Loucy (cell line): ENCODE measurements around the gene KATNB1.
A peak's percentile ranks its signal among the peaks of the same experiment; 100 is the strongest.

Experiments used
- H2AFZ ChIP-seq: fragments of 200-600 bp; sonication (generic); 2 replicates; pipeline ENCODE4 v1.6.0; 2016; ENCODE audit warnings: antibody characterized with exemption, mild to moderate bottlenecking, low read length, moderate library complexity
- H3F3A ChIP-seq: fragments of 200-600 bp; 2 replicates; pipeline ENCODE4 v1.6.0; 2016; ENCODE audit warnings: antibody characterized with exemption, low read depth, mild to moderate bottlenecking
- H3K27me3 ChIP-seq: fragments of 200-600 bp; sonication (generic); 2 replicates; pipeline ENCODE4 v1.6.1; 2014; ENCODE audit warnings: low read length, mild to moderate bottlenecking; ENCODE audit not compliant: insufficient read depth, poor library complexity, severe bottlenecking
- H3K36me3 ChIP-seq: fragments of 200-600 bp; sonication (generic); 2 replicates; pipeline ENCODE4 v1.6.1; 2016; ENCODE audit warnings: low read length; ENCODE audit not compliant: insufficient read depth
- H3K4me1 ChIP-seq: fragments of 200-600 bp; sonication (generic); 2 replicates; pipeline ENCODE4 v1.5.1; 2014; ENCODE audit warnings: low read length, mild to moderate bottlenecking; ENCODE audit not compliant: insufficient read depth, poor library complexity, severe bottlenecking
- H3K4me2 ChIP-seq: fragments of 200-600 bp; sonication (generic); 2 replicates; pipeline ENCODE4 v1.6.0; 2014; ENCODE audit warnings: antibody characterized with exemption, low read length, low read depth, mild to moderate bottlenecking; ENCODE audit not compliant: poor library complexity, severe bottlenecking
- H3K4me3 ChIP-seq: fragments of 200-600 bp; sonication (generic); 2 replicates; pipeline ENCODE4 v1.5.1; 2014; ENCODE audit warnings: low read length, mild to moderate bottlenecking, mixed read lengths; ENCODE audit not compliant: poor library complexity, severe bottlenecking
- H3K79me2 ChIP-seq: fragments of 200-600 bp; sonication (generic); 2 replicates; pipeline ENCODE4 v1.6.1; 2014; ENCODE audit warnings: low read length; ENCODE audit not compliant: insufficient read depth
- H3K9ac ChIP-seq: fragments of 200-600 bp; sonication (generic); 2 replicates; pipeline ENCODE4 v1.6.0; 2014; ENCODE audit warnings: mild to moderate bottlenecking, low read depth, low read length, moderate library complexity; ENCODE audit not compliant: poor library complexity, severe bottlenecking
- H3K9me2 ChIP-seq: fragments of 200-600 bp; sonication (generic); replicated peaks from 2 replicates; pipeline ENCODE4 v1.6.1; 2016; ENCODE audit warnings: low read depth, low read length, mixed read lengths
- H3K9me3 ChIP-seq: fragments of 200-600 bp; sonication (generic); 2 replicates; pipeline ENCODE4 v1.6.1; 2014; ENCODE audit warnings: mild to moderate bottlenecking, antibody characterized with exemption, low read length, low read depth; ENCODE audit not compliant: insufficient read depth
- H4K20me1 ChIP-seq: fragments of 200-600 bp; sonication (generic); 2 replicates; pipeline ENCODE4 v1.6.0; 2014; ENCODE audit warnings: antibody characterized with exemption, low read length, mild to moderate bottlenecking; ENCODE audit not compliant: insufficient read depth, poor library complexity, severe bottlenecking
- EZH2phosphoT487 ChIP-seq: fragments of 200-600 bp; IDR thresholded peaks from 2 replicates; pipeline ENCODE4 v1.6.1; 2018; ENCODE audit warnings: antibody characterized with exemption, mild to moderate bottlenecking, moderate library complexity, borderline replicate concordance
- TF ChIP-seq, protein P1 (sequence below): fragments of 200-600 bp; sonication (generic); conservative IDR thresholded peaks from 2 replicates; pipeline ENCODE4 v1.5.1; 2014; ENCODE audit warnings: mild to moderate bottlenecking, antibody characterized with exemption, low read length

KATNB1 gene

DNA sequence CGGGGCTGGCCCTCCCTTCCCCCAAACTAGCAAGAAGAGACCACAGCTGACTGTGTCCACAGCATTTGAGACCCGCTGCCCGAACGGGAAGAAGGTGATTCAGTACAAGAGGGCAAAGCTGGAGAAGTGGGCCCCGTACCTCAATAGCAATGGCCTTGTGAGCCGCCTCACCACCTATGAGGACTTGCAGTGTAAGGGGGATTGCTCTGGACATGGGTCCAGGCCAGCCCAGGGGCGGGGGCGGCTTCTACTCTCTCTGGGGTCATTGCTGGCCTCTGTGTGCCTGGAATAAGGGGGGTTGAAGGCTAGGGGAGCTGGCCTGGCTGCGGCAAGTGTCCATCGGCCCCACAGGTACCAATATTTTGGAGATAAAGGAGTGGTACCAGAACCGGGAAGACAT, 12.9 kb upstream of the KATNB1 start:
- H3K4me2 ChIP-seq = no peak overlapping the region
- H3K36me3 ChIP-seq = no peaks in the 10 kb centered on the region
- H3K9me2 ChIP-seq = no peaks in the 10 kb centered on the region
- H3F3A ChIP-seq = no peaks in the 10 kb centered on the region
- TF ChIP-seq, protein P1, sequence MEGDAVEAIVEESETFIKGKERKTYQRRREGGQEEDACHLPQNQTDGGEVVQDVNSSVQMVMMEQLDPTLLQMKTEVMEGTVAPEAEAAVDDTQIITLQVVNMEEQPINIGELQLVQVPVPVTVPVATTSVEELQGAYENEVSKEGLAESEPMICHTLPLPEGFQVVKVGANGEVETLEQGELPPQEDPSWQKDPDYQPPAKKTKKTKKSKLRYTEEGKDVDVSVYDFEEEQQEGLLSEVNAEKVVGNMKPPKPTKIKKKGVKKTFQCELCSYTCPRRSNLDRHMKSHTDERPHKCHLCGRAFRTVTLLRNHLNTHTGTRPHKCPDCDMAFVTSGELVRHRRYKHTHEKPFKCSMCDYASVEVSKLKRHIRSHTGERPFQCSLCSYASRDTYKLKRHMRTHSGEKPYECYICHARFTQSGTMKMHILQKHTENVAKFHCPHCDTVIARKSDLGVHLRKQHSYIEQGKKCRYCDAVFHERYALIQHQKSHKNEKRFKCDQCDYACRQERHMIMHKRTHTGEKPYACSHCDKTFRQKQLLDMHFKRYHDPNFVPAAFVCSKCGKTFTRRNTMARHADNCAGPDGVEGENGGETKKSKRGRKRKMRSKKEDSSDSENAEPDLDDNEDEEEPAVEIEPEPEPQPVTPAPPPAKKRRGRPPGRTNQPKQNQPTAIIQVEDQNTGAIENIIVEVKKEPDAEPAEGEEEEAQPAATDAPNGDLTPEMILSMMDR = no peak
- no peak for TF ChIP-seq EZH2phosphoT487
- H3K79me2 ChIP-seq = no peaks in the 10 kb centered on the region
- no peaks in the 10 kb centered on the region for H3K9me3 ChIP-seq
- no peaks in the 10 kb centered on the region for H3K27me3 ChIP-seq
- no peak overlapping the region for H2AFZ ChIP-seq
- peaks cover 2% of the 10 kb centered on the region for H3K4me1 ChIP-seq
- no peaks in the 10 kb centered on the region for H4K20me1 ChIP-seq
- H3K9ac ChIP-seq = no peak overlapping the region
- no peak overlapping the region for H3K4me3 ChIP-seq

- H3K79me2 ChIP-seq = no peaks in the 10 kb centered on the region
- no peak overlapping the region for H3K4me2 ChIP-seq
- H3K4me1 ChIP-seq = peaks cover 2% of the 10 kb centered on the region
- H3K9me3 ChIP-seq = no peaks in the 10 kb centered on the region
- H3K9me2 ChIP-seq = no peaks in the 10 kb centered on the region
- no peaks in the 10 kb centered on the region for H3F3A ChIP-seq
- no peaks in the 10 kb centered on the region for H4K20me1 ChIP-seq
- no peak overlapping the region for H3K4me3 ChIP-seq
- no peaks in the 10 kb centered on the region for H3K36me3 ChIP-seq
- TF ChIP-seq, protein P1 = peak; percentile 26; the same call in 1 of the 2 replicates
- TF ChIP-seq EZH2phosphoT487 = no peak
- H3K27me3 ChIP-seq = no peaks in the 10 kb centered on the region
- H2AFZ ChIP-seq = no peak overlapping the region
- H3K9ac ChIP-seq = no peak overlapping the region
Observed at GRCh38 chr16:57723170-57723569, 12.4 kb upstream of the KATNB1 start.

DNA sequence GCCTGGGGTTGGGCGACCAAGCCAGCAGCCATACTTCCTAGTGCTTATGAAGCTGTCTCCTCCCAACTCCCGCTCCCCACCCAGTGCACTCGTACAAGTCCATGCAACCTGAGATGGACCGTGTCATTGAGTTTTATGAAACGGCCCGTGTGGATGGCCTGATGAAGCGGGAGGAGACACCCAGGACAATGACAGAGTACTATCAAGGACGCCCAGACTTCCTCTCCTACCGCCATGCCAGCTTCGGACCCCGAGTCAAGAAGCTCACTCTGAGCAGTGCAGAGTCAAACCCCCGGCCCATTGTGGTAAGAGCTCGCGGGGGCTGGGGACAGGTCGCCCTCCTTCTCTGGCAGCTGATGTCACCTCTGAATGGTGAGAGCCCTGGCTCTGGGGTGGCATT, 11.0 kb upstream of the KATNB1 start:
- Histone ChIP-seq H3K4me1 (peaks cover 2% of the 10 kb centered on the region), H3K4me3 (no peak overlapping the region), H3K9me2 (no peaks in the 10 kb centered on the region), H2AFZ (no peak overlapping the region), H3K9me3 (no peaks in the 10 kb centered on the region), H3K4me2 (no peak overlapping the region), H3K27me3 (no peaks in the 10 kb centered on the region), H4K20me1 (no peaks in the 10 kb centered on the region), H3K9ac (no peak overlapping the region), H3F3A (no peaks in the 10 kb centered on the region), H3K79me2 (no peaks in the 10 kb centered on the region), H3K36me3 (no peaks in the 10 kb centered on the region)
- TF ChIP-seq EZH2phosphoT487 = no peak
- TF ChIP-seq, protein P1 = no peak
